Activated naive CD4-positive, alpha-beta T cell (primary cell): ENCODE results near the gene NUFIP1.
A peak's percentile ranks its signal among the peaks of the same experiment; 100 is the strongest.
"Not testable (repeated sequence)": the region's sequence is repeated elsewhere in the genome, so short reads cannot be mapped to it uniquely, and the experiment has no call there.

Experiments used
- DNase-seq, 4 experiments: peaks; one replicate each; lab custom pipeline; 2025; lab: John Stamatoyannopoulos, UW

Gene NUFIP1

GRCh38 chr13:44919104-44919804 is 70.0 kb downstream of the NUFIP1 start:
- no peak for DNase-seq

GRCh38 chr13:44918326-44919103 is 70.8 kb downstream of the NUFIP1 start:
- peak; percentile 53 to 70 (median 60) for DNase-seq

- peak; percentile 96 to 98 (median 96) for DNase-seq
These were observed 71.5 kb downstream of the NUFIP1 start for GRCh38 chr13:44917589-44918325.

- no peak for DNase-seq
These were observed 76.8 kb downstream of the NUFIP1 start for GRCh38 chr13:44912278-44913016.

GRCh38 chr13:44908712-44909111 is 80.6 kb downstream of the NUFIP1 start:
- no peak for DNase-seq

- no peak for DNase-seq
These were observed 81.0 kb downstream of the NUFIP1 start for GRCh38 chr13:44908266-44908665.

- no peak for DNase-seq
These were observed 82.6 kb downstream of the NUFIP1 start for GRCh38 chr13:44906713-44907112.

GRCh38 chr13:44906230-44906629 is 83.0 kb downstream of the NUFIP1 start:
- DNase-seq = no peak

GRCh38 chr13:44905556-44905955 is 83.7 kb downstream of the NUFIP1 start:
- DNase-seq = no peak

GRCh38 chr13:44904967-44905366 is 84.3 kb downstream of the NUFIP1 start:
- DNase-seq = no peak

GRCh38 chr13:44903574-44903985 is 85.7 kb downstream of the NUFIP1 start:
- DNase-seq = no peak

GRCh38 chr13:44902738-44903137 is 86.5 kb downstream of the NUFIP1 start:
- DNase-seq = no peak

GRCh38 chr13:44899967-44900366 is 89.3 kb downstream of the NUFIP1 start:
- no peak for DNase-seq

- DNase-seq = not testable (repeated sequence)
These were observed 91.0 kb downstream of the NUFIP1 start for GRCh38 chr13:44898308-44898707.

GRCh38 chr13:44895953-44896335 is 93.3 kb downstream of the NUFIP1 start:
- no peak for DNase-seq

GRCh38 chr13:44895264-44895952 is 93.9 kb downstream of the NUFIP1 start:
- DNase-seq = no peak

GRCh38 chr13:44894001-44894770 is 95.1 kb downstream of the NUFIP1 start:
- DNase-seq = no peak
